Suppressor macrophage (primary cell): ENCODE results near the gene CTXND2.
"Not testable (repeated sequence)": the region's sequence is repeated elsewhere in the genome, so short reads cannot be mapped to it uniquely, and the experiment has no call there.

Experiments
- DNase-seq, 4 experiments: peaks; one replicate each; pipeline ENCODE4 v3.0.0-alpha.2; 2020 to 2022

Gene CTXND2

DNA sequence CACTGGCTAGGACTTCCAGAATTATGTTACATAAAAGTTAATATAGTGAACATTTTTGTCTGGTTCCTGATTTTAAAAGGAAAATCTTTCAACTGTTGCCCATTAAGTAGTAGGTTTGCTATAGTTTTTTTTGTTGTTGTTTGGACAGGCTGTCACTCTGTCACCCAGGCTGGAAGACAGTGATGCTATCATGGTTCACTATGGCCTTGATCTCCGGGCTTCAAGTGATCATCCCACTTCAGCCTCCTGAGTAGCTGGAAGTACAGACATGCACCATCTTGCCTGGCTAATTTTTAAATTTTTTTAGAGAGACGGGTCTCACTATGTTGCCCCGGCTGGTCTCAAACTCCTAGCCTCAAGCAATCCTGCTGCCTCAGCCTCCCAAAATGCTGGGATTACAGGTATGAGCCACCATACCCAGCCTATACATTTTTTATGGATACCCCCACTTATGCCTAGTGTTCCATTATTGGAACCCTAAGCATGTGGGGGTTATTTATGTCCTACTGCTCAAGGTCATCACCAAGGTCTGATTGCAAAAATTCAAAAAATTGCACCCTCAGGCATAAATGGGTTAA is 6.5 kb downstream of the CTXND2 start:
- DNase-seq = no peak

DNA sequence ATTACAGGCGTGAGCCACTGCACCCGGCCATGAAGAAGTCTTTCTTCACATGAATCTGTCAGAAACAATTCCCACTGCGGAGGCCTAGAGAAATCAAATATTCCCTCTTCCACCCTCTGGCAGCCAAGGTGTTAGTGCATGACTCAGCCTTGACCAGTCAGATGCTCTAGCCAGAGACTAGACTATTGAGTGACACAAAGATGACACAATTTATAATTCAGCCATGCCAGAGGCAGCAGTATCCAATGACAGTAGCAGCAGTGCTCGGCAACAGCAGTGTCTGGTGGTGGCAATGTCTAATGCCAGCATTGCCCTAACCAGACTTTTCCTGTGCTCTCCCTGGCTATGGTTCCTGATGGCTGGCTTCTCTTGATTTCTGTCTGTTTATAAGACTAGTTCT is 8.7 kb downstream of the CTXND2 start:
- no peak for DNase-seq

DNA sequence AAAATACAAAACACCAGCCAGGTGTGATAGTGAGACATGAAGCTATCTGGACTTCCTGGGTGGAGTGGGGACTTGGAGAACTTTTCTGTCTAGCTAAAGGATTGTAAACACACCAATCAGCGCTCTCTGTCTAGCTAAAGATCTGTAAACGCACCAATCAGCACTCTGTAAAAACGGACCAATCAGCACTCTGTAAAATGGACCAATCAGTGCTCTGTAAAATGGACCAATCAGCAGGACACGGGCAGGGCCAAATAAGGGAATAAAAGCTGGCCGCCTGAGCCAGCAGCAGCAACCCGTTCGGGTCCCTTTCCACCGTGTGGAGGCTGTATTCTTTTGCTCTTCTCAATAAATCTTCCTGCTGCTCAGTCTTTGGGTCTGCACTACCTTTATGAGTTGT is 12.9 kb downstream of the CTXND2 start:
- not testable (repeated sequence) for DNase-seq

DNA sequence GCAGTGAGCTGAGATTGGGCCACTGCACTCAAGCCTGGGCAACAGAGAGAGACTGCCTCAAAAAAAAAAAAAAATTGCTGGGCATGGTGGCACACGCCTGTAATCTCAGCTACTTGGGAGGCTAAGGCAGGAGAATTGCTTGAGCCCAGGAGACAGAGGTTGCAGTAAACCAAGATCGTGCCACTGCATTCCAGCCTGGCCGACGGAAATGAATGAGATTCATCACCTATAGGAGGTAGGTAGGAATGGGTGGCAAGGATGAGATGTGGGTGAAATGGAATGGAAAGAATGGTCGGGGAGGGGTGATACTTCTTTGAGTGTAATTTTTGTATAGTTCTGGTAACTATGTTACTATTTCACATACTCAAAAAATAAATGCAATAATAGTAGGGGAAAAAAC is 15.4 kb downstream of the CTXND2 start:
- no peak for DNase-seq

DNA sequence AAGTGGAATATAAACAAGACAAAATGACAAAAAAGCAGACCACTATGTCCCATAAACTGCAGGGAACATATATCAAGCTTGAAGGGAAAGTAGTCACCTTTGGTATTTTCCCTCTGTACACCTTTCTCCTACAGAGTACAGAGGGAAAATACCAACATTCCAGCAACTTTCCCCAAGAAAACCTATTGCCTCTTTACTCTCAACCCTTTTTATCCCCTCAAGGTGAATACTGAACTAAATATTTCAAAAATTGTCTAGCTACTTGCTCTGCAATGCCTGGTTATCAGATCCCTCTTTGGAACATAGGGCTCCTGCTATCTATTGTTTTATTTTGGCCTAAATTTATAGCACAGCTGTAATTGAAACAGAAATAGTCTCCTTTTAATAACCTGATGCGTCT is 15.8 kb downstream of the CTXND2 start:
- no peak for DNase-seq

DNA sequence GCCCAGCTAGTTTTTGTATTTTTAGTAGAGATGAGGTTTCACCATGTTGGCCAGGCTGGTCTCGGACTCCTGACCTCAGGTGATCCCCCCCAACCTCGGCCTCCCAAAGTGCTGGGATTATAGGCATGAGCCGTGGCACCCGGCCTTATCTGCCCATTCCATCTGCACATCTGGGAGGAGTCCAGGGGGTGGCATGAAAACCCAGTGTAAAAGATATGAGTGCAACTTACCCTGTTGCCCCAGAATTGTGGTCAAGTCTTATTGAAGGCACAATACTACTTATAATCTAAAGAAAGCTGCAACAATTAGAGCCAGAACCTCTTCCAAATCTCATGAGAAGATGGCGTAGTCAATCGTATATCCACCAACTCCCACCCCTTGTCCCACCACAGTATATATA is 18.4 kb downstream of the CTXND2 start:
- no peak for DNase-seq

DNA sequence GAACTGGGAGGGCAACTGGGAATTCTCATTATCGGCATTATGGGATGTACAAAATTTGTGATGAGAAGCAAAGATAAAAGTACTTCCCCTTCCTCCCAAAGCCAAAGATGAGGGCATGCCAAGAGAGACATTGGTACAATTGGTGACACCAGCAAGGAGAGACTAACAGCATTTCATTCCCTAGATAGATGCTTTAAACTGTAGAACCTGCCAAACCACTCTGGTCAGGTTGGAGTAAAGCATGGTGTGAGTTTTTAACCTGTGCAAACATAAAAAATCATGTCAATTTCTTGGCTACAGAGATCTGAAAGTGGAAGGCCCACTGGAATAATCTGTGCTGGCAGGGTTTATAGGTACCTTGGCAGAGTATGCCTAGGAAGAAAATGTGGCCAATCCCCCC is 19.4 kb downstream of the CTXND2 start:
- no peak for DNase-seq

DNA sequence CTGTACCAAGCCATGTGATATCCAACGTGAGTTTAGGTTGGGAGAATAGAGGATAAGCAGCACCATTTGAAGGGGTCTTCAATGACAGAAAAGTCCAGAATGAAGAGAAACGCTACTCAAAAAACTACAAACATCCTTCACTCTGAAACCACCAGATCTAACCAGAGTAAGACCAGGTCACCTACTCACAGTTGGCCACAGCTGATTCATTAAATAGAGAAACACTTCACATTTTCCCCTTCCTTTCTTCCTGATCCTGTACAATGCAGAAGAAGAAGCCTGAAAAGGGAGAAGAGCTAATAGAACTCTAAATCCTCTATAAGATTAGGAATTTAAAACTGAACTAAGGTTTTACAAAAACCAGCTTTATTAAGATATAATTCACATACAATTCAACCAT is 19.9 kb downstream of the CTXND2 start:
- DNase-seq = no peak

DNA sequence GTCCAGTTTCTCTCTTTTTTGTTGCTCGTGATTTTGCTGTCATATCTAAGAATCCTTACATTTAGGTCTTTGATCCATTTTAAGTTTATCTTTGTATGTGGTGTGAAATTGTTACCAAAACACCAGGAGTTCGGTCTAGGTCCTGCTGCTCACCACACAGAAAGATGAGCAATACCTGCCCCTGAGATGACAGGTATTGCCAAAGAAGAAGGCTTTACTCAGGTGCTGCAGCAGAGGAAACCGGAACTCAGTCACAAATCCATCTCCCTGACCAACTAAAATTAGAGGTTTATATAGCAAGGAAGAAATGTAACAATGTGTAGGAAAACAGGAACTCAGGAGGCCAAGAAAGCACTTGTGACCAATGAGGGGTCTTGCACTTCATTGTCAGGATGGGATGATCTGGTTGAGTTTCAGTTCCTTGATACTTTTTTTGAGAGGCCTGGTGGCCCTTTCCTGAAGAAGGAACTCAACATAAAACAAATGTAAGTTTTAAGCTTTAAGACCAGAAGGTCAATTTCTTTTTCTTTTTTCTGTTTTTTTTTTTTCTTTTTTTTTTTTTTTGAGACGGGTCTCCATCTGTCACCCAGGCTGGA is 22.7 kb downstream of the CTXND2 start:
- peak; percentile 20 to 72 (median 60) for DNase-seq

DNA sequence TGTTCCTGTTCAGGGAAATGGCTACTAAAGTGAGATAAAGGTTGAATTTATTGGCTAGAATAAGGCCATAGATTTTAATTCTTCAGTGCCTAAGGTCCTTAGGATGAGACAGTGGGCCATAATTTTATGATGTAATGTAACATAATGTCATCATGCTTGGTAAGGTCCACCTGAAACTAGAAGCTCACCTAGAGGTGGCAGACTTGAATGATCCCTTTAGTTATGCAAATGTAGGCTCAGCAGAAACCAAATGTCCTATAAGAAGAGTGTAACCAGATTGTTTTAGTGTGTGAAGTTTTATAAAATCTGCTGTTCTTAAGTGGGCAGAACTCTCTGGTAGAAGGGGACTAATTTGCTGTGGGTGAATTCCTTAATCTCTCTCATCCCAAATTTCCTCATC is 25.7 kb downstream of the CTXND2 start:
- DNase-seq = no peak

DNA sequence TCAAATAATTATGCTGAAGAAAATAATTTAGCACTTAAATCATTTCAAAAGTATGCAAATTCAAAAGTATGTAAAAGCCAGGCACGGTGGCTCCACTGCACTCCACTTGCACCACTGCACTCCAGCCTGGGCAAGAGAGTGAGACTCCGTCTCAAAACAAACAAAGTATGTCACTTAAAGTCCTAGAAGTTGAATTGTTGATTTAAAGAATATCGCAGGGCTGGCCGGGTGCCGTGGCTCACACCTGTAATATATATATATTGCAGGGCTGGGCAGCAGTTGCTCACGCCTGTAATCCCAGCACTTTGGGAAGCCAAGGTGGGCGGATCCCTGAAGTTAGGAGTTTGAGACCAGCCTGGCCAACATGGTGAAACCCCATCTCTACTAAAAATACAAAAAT is 30.5 kb downstream of the CTXND2 start:
- DNase-seq = no peak

DNA sequence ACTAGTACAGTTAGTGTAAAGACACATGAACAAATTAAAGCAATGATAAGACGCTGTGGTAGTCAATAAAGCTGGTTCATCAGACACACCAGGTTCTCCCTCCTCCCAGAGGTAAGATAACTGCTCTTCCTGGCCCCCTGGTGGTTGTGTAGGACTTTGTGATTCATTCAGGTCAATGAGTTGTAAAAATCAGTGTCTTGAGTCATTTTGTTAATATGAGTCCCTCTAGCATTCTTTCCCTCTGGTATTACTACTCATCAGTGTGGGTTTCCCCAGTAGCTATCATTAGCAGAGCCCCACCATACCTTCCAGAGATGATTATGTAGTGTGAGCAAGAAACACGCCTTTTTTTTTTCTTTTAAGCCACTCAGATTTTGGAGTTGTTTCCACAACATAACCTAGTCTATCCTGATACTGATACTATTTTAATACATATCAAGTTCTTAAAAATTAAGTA is 35.6 kb downstream of the CTXND2 start:
- peak; percentile 76 to 82 (median 81) for DNase-seq

DNA sequence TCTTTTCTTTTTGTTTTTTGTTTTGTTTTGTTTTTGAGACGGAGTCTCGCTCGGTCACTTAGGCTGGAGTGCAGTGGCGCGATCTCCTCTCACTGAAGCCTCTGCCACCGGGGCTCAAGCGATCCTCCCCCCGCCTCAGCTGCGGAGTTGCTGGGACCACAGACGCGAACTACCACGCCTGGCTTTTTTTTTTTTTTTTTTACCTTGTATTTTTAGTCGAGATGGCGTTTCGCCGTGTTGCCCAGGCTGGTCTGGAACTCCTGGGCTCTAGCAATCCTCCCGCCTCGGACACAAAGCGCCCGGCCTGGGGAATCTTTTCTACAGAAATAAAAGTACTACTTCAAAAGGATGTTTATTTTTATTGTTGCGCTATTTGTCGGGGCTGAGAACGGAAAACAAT is 38.1 kb downstream of the CTXND2 start:
- DNase-seq = peak in 2 of 4 experiments; percentile 14 to 22

DNA sequence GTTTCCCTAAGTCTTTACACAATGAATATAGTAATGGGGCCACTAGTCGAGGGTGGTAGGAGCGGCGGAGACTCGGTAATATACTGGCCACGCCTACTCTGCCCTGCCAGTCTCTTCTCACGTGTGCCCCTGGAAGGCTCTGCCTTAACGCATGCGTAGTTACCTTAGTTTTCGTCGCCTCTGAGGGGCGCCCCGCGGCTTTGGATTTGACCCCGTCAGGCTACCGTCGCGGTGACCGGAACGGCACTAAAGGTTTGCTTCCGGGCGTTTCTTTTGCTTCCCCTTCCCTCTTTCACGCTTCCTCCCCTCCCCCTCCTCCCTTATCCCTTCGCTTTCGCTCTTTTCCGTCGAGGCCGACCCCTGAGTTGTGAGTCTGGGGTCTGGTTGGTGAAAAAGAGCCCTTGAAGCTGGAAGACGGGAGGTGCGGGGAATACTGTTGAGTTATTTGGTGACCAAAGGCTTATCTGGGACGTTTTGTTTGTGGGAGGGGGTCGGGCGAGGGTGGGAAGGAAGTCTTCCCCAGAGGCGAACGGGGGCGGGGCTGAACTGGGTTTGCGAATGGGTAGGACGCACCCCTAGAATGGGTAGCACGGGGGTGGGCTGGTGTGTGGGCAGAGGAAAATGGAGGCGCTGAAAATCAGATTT is 39.3 kb downstream of the CTXND2 start, which contains the start of gene SETDB1:
TSS of gene SETDB1 (plus strand) at position 267 of the 645 bp plus-strand sequence. CDS start 1,352 bp downstream, outside the sequence.
- peak; percentile 97 to 99 (median 98) for DNase-seq

DNA sequence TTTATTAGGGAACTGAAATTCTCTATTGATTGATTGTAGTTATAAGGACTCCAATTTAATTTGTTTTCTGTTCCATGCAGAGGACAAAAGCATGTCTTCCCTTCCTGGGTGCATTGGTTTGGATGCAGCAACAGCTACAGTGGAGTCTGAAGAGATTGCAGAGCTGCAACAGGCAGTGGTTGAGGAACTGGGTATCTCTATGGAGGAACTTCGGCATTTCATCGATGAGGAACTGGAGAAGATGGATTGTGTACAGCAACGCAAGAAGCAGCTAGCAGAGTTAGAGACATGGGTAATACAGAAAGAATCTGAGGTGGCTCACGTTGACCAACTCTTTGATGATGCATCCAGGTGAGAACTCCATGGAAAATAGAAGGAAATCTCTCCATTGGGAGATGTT is 40.7 kb downstream of the CTXND2 start:
- DNase-seq = peak; percentile 37 to 71 (median 64)

DNA sequence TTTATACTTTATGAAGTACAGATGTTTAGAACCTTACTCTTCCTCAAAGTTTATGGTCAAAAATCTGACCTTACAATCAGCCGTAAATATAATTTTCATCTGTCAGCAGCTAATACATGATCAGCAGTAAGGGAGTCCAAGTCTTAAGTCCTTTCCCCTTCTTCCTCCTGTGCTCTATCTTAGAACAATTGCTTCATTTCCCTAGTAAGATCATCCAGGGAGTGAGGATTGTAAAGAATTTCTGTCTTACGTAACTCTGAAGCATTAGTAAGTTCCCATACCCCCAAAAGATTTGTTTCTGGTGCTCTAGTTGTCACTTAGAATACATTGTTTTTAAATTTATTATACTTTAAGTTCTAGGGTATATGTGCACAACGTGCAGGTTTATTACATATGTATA is 41.4 kb downstream of the CTXND2 start:
- DNase-seq = peak in 2 of 4 experiments; percentile 16 to 19

DNA sequence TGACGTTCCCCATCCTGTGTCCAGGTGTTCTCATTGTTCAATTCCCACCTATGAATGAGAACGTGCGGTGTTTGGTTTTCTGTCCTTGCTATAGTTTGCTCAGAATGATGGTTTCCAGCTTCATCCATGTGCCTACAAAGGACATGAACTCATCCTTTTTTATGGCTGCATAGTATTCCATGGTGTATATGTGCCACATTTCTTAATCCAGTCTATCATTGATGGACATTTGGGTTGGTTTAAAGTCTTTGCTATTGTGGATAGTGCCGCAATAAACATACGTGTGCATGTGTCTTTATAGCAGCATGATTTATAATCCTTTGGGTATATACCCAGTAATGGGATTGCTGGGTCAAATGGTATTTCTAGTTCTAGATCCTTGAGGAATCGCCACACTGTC is 41.8 kb downstream of the CTXND2 start:
- DNase-seq = not testable (repeated sequence)

DNA sequence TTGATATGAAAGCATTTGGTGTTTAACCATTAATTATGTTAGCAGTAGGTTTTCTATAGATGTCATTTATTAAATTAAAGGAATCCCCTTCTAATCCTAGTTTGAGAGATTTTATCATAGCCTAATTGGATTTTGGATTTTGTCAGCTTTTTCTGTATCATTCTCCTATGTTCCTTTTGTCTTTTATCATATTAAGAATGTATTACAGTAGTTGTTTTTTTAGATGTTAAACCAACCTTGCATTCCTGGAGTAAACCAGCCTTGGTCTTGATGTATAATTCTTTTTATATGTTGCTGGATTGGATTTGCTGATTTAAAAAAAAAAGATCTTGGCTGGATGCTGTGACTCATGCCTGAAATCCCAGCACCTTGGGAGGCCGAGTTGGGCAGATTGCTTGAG is 44.8 kb downstream of the CTXND2 start:
- DNase-seq = peak in 2 of 4 experiments; percentile 14 to 20

DNA sequence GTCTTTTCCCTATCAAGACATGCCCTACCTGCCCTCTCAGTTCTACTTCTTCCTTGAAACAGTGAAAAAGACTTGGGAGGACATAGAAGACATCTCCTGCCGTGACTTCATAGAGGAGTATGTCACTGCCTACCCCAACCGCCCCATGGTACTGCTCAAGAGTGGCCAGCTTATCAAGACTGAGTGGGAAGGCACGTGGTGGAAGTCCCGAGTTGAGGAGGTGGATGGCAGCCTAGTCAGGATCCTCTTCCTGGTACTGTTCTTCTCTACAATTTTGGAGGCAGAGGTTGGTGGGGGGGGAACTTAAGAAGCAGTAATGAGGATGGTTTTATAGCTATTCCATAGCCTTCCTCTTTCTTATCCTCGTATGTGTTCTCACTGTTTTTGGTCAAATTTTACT is 57.9 kb downstream of the CTXND2 start:
- DNase-seq = peak in 1 of 4 experiments; percentile 10

DNA sequence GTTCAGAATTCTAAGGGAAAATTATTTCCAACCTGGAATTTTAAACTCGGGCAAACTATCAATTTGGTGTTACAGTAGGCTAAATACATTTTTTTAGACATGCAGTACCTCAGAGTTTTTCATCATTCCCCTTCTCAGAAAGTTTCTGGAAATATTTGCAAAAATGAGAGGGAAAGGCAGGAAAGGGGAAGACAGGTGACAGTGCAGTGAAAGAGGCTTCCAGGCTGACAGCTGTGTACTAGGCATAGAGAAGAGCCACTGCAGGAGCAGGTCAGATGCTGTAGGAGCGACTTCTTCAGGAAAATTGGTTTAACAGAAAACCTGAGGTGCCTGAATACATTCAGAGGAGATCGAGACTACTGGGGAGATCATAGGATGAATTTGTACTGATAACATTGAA is 67.8 kb downstream of the CTXND2 start:
- DNase-seq = no peak

DNA sequence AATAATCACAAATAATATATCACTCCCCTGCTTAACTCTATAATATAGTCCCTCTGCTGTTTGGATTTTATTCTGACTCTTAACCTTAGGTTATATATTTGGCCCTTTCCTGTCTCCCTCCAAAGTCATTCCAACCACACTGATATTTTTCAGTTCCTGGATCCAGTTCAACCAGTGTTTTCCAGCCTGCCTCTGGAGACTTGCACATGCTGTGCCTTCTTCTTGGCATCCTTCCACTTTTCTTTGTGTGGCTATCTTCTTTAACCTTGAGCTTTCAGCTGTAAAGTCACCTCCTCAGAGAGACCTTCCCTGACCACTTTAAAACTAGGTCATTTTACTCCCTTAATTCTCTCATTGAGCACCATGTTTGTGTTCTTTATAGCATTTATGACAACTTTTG is 68.3 kb downstream of the CTXND2 start:
- no peak for DNase-seq

DNA sequence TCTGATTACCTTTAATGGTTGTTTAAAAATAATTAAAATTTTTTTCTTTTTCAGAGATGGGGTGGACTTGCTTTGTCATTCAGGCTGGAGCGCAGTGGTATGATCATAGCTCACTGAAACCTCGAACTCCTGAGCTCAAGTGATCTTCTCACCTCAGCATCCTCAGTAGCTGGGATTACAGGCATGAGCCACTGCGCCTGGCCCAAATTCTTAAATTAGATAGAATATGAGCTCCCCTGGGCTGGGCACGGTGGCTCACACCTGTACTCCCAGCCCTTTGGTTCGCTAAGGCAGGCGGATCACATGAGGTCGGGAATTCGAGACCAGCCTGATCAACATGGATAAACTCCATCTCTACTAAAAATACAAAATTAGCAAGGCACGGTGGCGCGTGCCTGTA is 70.7 kb downstream of the CTXND2 start:
- DNase-seq = no peak

DNA sequence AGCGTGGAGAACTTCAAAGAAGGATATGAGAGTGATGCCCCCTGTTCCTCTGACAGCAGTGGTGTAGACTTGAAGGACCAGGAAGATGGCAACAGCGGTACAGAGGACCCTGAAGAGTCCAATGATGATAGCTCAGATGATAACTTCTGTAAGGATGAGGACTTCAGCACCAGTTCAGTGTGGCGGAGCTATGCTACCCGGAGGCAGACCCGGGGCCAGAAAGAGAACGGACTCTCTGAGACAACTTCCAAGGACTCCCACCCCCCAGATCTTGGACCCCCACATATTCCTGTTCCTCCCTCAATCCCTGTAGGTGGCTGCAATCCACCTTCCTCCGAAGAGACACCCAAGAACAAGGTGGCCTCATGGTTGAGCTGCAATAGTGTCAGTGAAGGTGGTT is 73.7 kb downstream of the CTXND2 start:
- no peak for DNase-seq

DNA sequence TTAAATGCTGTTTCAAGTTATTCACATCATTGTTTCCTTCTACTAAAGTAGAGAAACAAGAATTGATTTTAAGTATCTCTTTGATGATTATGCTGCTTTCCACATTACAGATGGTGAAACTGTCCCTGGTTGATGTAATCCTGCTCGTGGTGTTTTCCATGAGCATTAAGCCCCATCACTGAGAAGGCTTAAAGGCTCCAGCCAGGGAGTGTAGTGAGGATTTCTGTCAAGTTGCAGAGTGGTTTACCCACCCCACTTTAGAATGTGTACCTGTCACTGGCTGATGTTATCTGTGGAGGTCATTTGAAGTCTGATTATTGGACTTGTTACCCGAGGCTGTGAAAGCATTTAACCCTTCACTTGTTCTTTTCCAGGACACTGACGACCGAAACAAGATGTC is 74.8 kb downstream of the CTXND2 start:
- DNase-seq = no peak
